ENCODE measurements around the gene MEAK7. TPM values are rescaled to one million over a fixed set of nuclear protein-coding genes. Genes with fewer than 3 reads are reported as not detected.

The MEAK7 gene
- total RNA-seq, 1 donor from 2014 or later: 13.0 TPM

GRCh38 chr16:84514295-84514873, 9.9 kb upstream of the MEAK7 start:
- Histone ChIP-seq H3K27me3 (ENCODE audit: low read depth) (no peaks in the 10 kb centered on the region), H3K27ac (peak overlapping the region; percentile 43), H3K4me1 (peaks cover 8% of the 10 kb centered on the region), H3K36me3 (no peaks in the 10 kb centered on the region), H3K4me3 (no peak overlapping the region), H3K9me3 (no peaks in the 10 kb centered on the region)
- intact Hi-C loops (cut with DNase I): loop anchor here (5.0 kb wide), 2 partner anchors 108 to 213 kb away; no protein-coding TSS in a partner anchor
- no peak for ATAC-seq
- DNase-seq: no peak
- TF ChIP-seq, protein P1, sequence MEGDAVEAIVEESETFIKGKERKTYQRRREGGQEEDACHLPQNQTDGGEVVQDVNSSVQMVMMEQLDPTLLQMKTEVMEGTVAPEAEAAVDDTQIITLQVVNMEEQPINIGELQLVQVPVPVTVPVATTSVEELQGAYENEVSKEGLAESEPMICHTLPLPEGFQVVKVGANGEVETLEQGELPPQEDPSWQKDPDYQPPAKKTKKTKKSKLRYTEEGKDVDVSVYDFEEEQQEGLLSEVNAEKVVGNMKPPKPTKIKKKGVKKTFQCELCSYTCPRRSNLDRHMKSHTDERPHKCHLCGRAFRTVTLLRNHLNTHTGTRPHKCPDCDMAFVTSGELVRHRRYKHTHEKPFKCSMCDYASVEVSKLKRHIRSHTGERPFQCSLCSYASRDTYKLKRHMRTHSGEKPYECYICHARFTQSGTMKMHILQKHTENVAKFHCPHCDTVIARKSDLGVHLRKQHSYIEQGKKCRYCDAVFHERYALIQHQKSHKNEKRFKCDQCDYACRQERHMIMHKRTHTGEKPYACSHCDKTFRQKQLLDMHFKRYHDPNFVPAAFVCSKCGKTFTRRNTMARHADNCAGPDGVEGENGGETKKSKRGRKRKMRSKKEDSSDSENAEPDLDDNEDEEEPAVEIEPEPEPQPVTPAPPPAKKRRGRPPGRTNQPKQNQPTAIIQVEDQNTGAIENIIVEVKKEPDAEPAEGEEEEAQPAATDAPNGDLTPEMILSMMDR (IDR thresholded peaks at IDR 0.05): no peak

DNA sequence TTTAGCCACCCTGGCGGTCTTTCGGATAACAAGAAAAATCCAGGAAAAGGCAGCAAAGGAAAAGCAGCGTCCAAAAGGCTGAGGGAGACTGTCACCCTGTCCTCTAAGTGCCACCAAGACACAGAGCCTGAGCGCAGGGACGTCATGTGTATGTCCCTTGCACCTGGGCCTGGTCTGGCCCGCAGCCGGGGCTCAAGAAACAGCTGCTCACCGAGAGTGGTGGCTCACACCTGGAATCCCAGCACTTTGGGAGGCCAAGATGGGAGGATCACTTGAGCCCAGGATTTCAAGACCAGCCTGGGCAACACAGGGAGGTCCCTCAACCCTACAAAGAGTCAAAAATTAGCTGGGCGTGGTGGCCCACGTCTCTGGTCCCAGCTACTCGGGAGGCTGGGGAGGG, 9.2 kb upstream of the MEAK7 start:
- DNase-seq: no peak
- Histone ChIP-seq H3K36me3 (no peaks in the 10 kb centered on the region), H3K27ac (no peak overlapping the region), H3K27me3 (ENCODE audit: low read depth) (no peaks in the 10 kb centered on the region), H3K4me1 (peaks cover 8% of the 10 kb centered on the region), H3K4me3 (no peak overlapping the region), H3K9me3 (no peaks in the 10 kb centered on the region)
- TF ChIP-seq, protein P1 (IDR thresholded peaks at IDR 0.05): no peak
- ATAC-seq: no peak
- intact Hi-C loops (cut with DNase I): loop anchor here (5.0 kb wide), 2 partner anchors 109 to 214 kb away; no protein-coding TSS in a partner anchor

DNA sequence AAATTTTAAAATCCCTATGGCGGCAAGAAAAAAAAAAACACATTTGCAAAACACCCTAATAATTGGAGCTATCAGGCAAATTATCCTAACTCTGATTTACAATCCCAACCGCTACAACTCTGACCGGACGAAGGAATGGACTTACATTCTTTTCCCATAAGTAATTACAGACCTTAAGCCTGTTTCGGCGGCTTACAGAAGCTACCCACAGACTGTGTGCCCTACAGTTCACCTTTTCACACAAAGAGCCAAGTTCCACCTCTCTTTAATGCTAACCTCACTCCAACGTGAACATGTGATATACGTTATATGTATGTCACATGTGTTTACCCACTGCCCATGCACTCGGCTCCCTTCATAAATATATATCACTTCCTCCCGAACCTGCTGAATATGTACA, 8.7 kb upstream of the MEAK7 start:
- intact Hi-C loops (cut with DNase I): loop anchor here (5.0 kb wide), 2 partner anchors 109 to 214 kb away; no protein-coding TSS in a partner anchor
- H3K4me1 ChIP-seq: peaks cover 8% of the 10 kb centered on the region
- no peaks in the 10 kb centered on the region for H3K27me3 ChIP-seq (ENCODE audit: low read depth)
- H3K27ac ChIP-seq: no peak overlapping the region
- ATAC-seq: no peak
- H3K36me3 ChIP-seq: no peaks in the 10 kb centered on the region
- no peak overlapping the region for H3K4me3 ChIP-seq
- TF ChIP-seq, protein P1 (IDR thresholded peaks at IDR 0.05): no peak
- DNase-seq: no peak
- no peaks in the 10 kb centered on the region for H3K9me3 ChIP-seq

GRCh38 chr16:84511831-84512230, 7.4 kb upstream of the MEAK7 start:
- H3K36me3 ChIP-seq: no peaks in the 10 kb centered on the region
- ATAC-seq (no peak), DNase-seq (no peak)
- H3K27me3 ChIP-seq (ENCODE audit: low read depth): no peaks in the 10 kb centered on the region
- no peak overlapping the region for H3K27ac ChIP-seq
- TF ChIP-seq, protein P1 (IDR thresholded peaks at IDR 0.05): no peak
- no peaks in the 10 kb centered on the region for H3K9me3 ChIP-seq
- intact Hi-C loops (cut with DNase I): loop anchor here (5.0 kb wide), 2 partner anchors 110 to 215 kb away; no protein-coding TSS in a partner anchor
- no peak overlapping the region for H3K4me3 ChIP-seq
- H3K4me1 ChIP-seq: peaks cover 8% of the 10 kb centered on the region

- intact Hi-C loops (cut with DNase I): loop anchor here (5.0 kb wide), 2 partner anchors 111 to 216 kb away; no protein-coding TSS in a partner anchor
- no peaks in the 10 kb centered on the region for H3K9me3 ChIP-seq
- no peak overlapping the region for H3K27ac ChIP-seq
- no peaks in the 10 kb centered on the region for H3K36me3 ChIP-seq
- TF ChIP-seq, protein P1 (IDR thresholded peaks at IDR 0.05): peak; percentile 96
- no peak overlapping the region for H3K4me3 ChIP-seq
- no peaks in the 10 kb centered on the region for H3K27me3 ChIP-seq (ENCODE audit: low read depth)
- DNase-seq (peak; percentile 87), ATAC-seq (peak; percentile 80 to 81)
- peaks cover 8% of the 10 kb centered on the region for H3K4me1 ChIP-seq
Observed at GRCh38 chr16:84511180-84511800, 6.8 kb upstream of the MEAK7 start.
